Measurements from ENCODE around the gene NFATC1. TPM values are rescaled to one million over a fixed set of nuclear protein-coding genes. Genes with fewer than 3 reads are reported as not detected.

Gene NFATC1
- polyA plus RNA-seq, 1 donor from 2014 or later, result 0.37 TPM

- Histone ChIP-seq H3K27ac (ENCODE audit: low read length) (no peak overlapping the region), H3K36me3 (ENCODE audit: insufficient read depth, low read length) (no peaks in the 10 kb centered on the region), H3K27me3 (ENCODE audit: insufficient read depth, low read depth, low read length) (no peaks in the 10 kb centered on the region), H4K20me1 (ENCODE audit: insufficient read depth) (no peaks in the 10 kb centered on the region), H3K9ac (ENCODE audit: low read length) (no peak overlapping the region), H3K79me2 (replicated peaks; ENCODE audit: insufficient read depth, low read length) (no peaks in the 10 kb centered on the region), H3F3A (ENCODE audit: insufficient read depth, low read length, poor library complexity, severe bottlenecking) (no peaks in the 10 kb centered on the region), H3K9me2 (ENCODE audit: insufficient read depth, low read length) (no peaks in the 10 kb centered on the region), H2AFZ (ENCODE audit: low read depth, low read length) (no peak overlapping the region), H3K4me2 (ENCODE audit: low read length) (no peak overlapping the region), H3K9me3 (ENCODE audit: low read length) (no peaks in the 10 kb centered on the region), H3K4me3 (ENCODE audit: low read length) (no peak overlapping the region)
- no peak for TF ChIP-seq SMC3 (conservative IDR thresholded peaks at IDR 0.05; ENCODE audit: poor library complexity)
- no peak for TF ChIP-seq EP300 (conservative IDR thresholded peaks at IDR 0.05; ENCODE audit: poor library complexity, severe bottlenecking)
- no peak for TF ChIP-seq POLR2AphosphoS5 (IDR thresholded peaks at IDR 0.05)
- TF ChIP-seq REST (IDR thresholded peaks at IDR 0.05; ENCODE audit: borderline replicate concordance), result no peak
- TF ChIP-seq EZH2 (IDR thresholded peaks at IDR 0.05; ENCODE audit: borderline replicate concordance, insufficient read depth, low read length, poor library complexity, severe bottlenecking), result no peak
- no peak for TF ChIP-seq CTCF (IDR thresholded peaks at IDR 0.05; ENCODE audit: poor library complexity, severe bottlenecking)
- no peak for TF ChIP-seq MXI1 (conservative IDR thresholded peaks at IDR 0.05; ENCODE audit: poor library complexity, severe bottlenecking)
- no peak for TF ChIP-seq RAD21 (conservative IDR thresholded peaks at IDR 0.05)
- no peak for TF ChIP-seq TAF1 (IDR thresholded peaks at IDR 0.05; ENCODE audit: low read depth)
These were observed 123.0 kb downstream of the NFATC1 start for GRCh38 chr18:79518683-79519128.

- Histone ChIP-seq H3K4me2 (ENCODE audit: low read length) (no peak overlapping the region), H3K4me3 (ENCODE audit: low read length) (no peak overlapping the region), H3K9me3 (ENCODE audit: low read length) (no peaks in the 10 kb centered on the region), H4K20me1 (ENCODE audit: insufficient read depth) (no peaks in the 10 kb centered on the region), H3K9me2 (ENCODE audit: insufficient read depth, low read length) (no peaks in the 10 kb centered on the region), H2AFZ (ENCODE audit: low read depth, low read length) (no peak overlapping the region), H3K27me3 (ENCODE audit: insufficient read depth, low read depth, low read length) (no peaks in the 10 kb centered on the region), H3K27ac (ENCODE audit: low read length) (no peak overlapping the region), H3K79me2 (replicated peaks; ENCODE audit: insufficient read depth, low read length) (no peaks in the 10 kb centered on the region), H3F3A (ENCODE audit: insufficient read depth, low read length, poor library complexity, severe bottlenecking) (no peaks in the 10 kb centered on the region), H3K9ac (ENCODE audit: low read length) (no peak overlapping the region), H3K36me3 (ENCODE audit: insufficient read depth, low read length) (no peaks in the 10 kb centered on the region)
- TF ChIP-seq CTCF (IDR thresholded peaks at IDR 0.05; ENCODE audit: poor library complexity, severe bottlenecking) (no peak), SMC3 (conservative IDR thresholded peaks at IDR 0.05; ENCODE audit: poor library complexity) (no peak), REST (IDR thresholded peaks at IDR 0.05; ENCODE audit: borderline replicate concordance) (no peak)
These were observed 124.2 kb downstream of the NFATC1 start for GRCh38 chr18:79519751-79520477.
